Thoracic aorta (tissue), 2 donors: Measurements from ENCODE around the gene CAV3. TPM values are rescaled to one million over a fixed set of nuclear protein-coding genes. Genes with fewer than 3 reads are reported as not detected.
"Not testable (repeated sequence)": the region's sequence is repeated elsewhere in the genome, so short reads cannot be mapped to it uniquely, and the experiment has no call there.

Source experiments
- ATAC-seq: fragments of 150-250 bp; one replicate; pipeline ENCODE4 v1.8.0; 2017; ENCODE audit warnings: low read depth; ENCODE audit not compliant: insufficient number of reproducible peaks, low FRiP score
- DNase-seq: peaks from one replicate; pipeline ENCODE4 v3.0.0-alpha.2; 2020; ENCODE audit warnings: low spot score
- H3K27ac ChIP-seq, 2 donors: fragments of 200-600 bp; sonication (generic); 1 replicate in 1 of 2; 2 replicates in 1 of 2; pipeline ENCODE4 v1.5.1; 2016; ENCODE audit warnings: mild to moderate bottlenecking in 2 of 2, moderate library complexity in 2 of 2
- H3K27me3 ChIP-seq: fragments of 200-600 bp; sonication (generic); replicated peaks from 2 replicates; pipeline ENCODE4 v1.6.0; 2016; ENCODE audit warnings: mild to moderate bottlenecking; ENCODE audit not compliant: insufficient read depth
- H3K36me3 ChIP-seq: fragments of 200-600 bp; sonication (generic); one replicate; pipeline ENCODE4 v1.5.1; 2016
- H3K4me1 ChIP-seq, 2 donors: fragments of 200-600 bp; sonication (generic); 1 replicate in 1 of 2; 2 replicates in 1 of 2; pipeline versions ENCODE4 v1.5.1 to v1.6.0; 2016; ENCODE audit warnings: low read depth in 2 of 2, mild to moderate bottlenecking in 1 of 2; ENCODE audit not compliant: control insufficient read depth in 1 of 2
- H3K4me3 ChIP-seq: fragments of 200-600 bp; sonication (generic); 2 replicates; pipeline ENCODE4 v1.5.1; 2016; ENCODE audit warnings: mild to moderate bottlenecking
- H3K9me3 ChIP-seq: fragments of 200-600 bp; sonication (generic); 2 replicates; pipeline ENCODE4 v1.5.1; 2016
- total RNA-seq, 2 donors: library from RNA; depleted of rRNA; stranded (reverse); fragments of >200 nt; gene quantifications; one replicate each; pipeline versions ENCODE4 v1.1.0 to v1.2.3, GENCODE V29; 2016
- TF ChIP-seq, protein P1 (sequence below): fragments of 200-600 bp; sonication (generic); IDR thresholded peaks from one replicate; pipeline ENCODE4 v1.5.1; 2019; ENCODE audit warnings: antibody characterized with exemption

The CAV3 gene
- total RNA-seq, 2 donors from 2014 or later = not detected

GRCh38 chr3:8709801-8710507 is 23.6 kb upstream of the CAV3 start:
- TF ChIP-seq, protein P1, sequence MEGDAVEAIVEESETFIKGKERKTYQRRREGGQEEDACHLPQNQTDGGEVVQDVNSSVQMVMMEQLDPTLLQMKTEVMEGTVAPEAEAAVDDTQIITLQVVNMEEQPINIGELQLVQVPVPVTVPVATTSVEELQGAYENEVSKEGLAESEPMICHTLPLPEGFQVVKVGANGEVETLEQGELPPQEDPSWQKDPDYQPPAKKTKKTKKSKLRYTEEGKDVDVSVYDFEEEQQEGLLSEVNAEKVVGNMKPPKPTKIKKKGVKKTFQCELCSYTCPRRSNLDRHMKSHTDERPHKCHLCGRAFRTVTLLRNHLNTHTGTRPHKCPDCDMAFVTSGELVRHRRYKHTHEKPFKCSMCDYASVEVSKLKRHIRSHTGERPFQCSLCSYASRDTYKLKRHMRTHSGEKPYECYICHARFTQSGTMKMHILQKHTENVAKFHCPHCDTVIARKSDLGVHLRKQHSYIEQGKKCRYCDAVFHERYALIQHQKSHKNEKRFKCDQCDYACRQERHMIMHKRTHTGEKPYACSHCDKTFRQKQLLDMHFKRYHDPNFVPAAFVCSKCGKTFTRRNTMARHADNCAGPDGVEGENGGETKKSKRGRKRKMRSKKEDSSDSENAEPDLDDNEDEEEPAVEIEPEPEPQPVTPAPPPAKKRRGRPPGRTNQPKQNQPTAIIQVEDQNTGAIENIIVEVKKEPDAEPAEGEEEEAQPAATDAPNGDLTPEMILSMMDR = no peak
- H3K4me3 ChIP-seq = no peak overlapping the region
- H3K4me1 ChIP-seq = no peaks in the 10 kb centered on the region
- no peaks in the 10 kb centered on the region for H3K36me3 ChIP-seq
- H3K27me3 ChIP-seq = no peaks in the 10 kb centered on the region
- H3K27ac ChIP-seq = no peak overlapping the region
- no peaks in the 10 kb centered on the region for H3K9me3 ChIP-seq
- ATAC-seq (no peak), DNase-seq (no peak)

DNA sequence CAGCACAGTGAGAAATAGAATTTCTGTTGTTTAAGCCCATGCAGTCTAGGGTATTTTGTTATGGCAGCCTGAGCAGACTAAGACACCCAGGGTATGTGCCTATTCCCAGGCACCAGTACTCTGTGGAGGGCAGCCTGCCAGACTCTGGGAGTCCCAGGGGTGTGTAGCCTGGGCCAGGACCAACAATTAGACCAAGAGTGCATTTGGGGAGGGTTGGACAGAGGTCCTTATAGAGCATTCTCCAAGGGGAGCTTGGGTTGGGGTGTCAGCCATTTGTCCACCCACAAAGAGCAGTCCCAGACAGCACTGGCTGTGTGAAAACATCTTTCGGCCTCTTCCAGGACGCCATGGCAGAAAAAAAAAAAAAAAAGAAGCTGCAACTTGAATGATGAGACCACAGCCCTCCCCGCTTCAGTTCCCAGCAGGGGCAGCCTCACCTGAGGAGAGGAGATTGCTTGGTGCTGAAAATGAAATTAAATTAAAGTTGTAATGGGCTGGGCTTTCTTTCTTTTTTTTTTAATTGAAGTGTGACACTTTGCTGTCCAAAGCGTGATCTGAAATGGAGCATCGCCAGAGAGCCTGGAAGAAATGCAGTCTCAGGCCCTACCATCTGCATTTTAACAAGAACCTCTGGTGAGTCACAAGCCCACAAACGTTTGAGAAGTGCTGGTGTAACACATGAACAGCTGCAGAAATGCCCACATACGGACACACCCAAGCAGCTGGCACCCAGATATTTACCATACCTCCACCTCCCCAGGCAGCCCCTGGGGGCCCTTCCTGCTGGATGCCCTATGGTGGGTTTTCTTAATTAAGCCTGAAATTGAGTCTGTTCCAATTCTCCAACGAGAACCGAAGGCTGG is 21.3 kb upstream of the CAV3 start:
- Histone ChIP-seq H3K4me3 (no peak overlapping the region), H3K4me1 (no peaks in the 10 kb centered on the region), H3K36me3 (no peaks in the 10 kb centered on the region), H3K27ac (no peak overlapping the region), H3K9me3 (no peaks in the 10 kb centered on the region), H3K27me3 (no peaks in the 10 kb centered on the region)
- ATAC-seq (no peak), DNase-seq (no peak)
- TF ChIP-seq, protein P1 = no peak

DNA sequence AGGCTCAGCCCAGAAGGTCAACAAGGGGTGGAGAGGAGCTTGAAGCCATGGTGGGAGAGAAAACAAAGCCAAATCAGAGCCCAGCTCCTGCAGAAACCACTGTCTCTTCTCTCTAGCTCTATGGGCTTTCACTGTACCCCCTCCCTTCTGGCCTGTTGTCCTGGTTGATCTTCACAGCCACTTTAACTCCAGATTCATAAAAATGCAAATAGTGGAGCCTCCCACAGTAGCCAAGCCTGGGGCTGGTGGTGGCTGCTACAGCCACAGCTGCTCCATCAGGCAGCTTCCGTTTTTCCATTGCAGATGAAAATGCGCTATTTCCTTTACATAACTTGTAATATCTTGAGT is 20.7 kb upstream of the CAV3 start:
- DNase-seq = no peak
- H3K36me3 ChIP-seq = no peaks in the 10 kb centered on the region
- ATAC-seq = no peak
- H3K9me3 ChIP-seq = no peaks in the 10 kb centered on the region
- TF ChIP-seq, protein P1 = no peak
- no peaks in the 10 kb centered on the region for H3K4me1 ChIP-seq
- H3K27me3 ChIP-seq = no peaks in the 10 kb centered on the region
- H3K4me3 ChIP-seq = no peak overlapping the region
- no peak overlapping the region for H3K27ac ChIP-seq

- no peaks in the 10 kb centered on the region for H3K36me3 ChIP-seq
- no peaks in the 10 kb centered on the region for H3K4me1 ChIP-seq
- ATAC-seq = no peak
- no peaks in the 10 kb centered on the region for H3K27me3 ChIP-seq
- H3K27ac ChIP-seq = no peak overlapping the region
- no peak overlapping the region for H3K4me3 ChIP-seq
- TF ChIP-seq, protein P1 = no peak
- no peaks in the 10 kb centered on the region for H3K9me3 ChIP-seq
- no peak for DNase-seq
Observed at GRCh38 chr3:8713901-8714759, 19.5 kb upstream of the CAV3 start.

GRCh38 chr3:8715757-8716156 is 17.8 kb upstream of the CAV3 start:
- not testable (repeated sequence) for H3K4me1 ChIP-seq, H3K9me3 ChIP-seq, ATAC-seq, DNase-seq, H3K4me3 ChIP-seq, H3K27me3 ChIP-seq, H3K27ac ChIP-seq, H3K36me3 ChIP-seq
